ENCODE measurements around the gene SH3RF3. TPM values are rescaled to one million over a fixed set of nuclear protein-coding genes. Genes with fewer than 3 reads are reported as not detected.
A peak's percentile ranks its signal among the peaks of the same experiment; 100 is the strongest.
"Not testable (repeated sequence)": the region's sequence is repeated elsewhere in the genome, so short reads cannot be mapped to it uniquely, and the experiment has no call there.

The SH3RF3 gene
- total RNA-seq, 2 donors from 2014 or later = 1.5 to 1.8 TPM

DNA sequence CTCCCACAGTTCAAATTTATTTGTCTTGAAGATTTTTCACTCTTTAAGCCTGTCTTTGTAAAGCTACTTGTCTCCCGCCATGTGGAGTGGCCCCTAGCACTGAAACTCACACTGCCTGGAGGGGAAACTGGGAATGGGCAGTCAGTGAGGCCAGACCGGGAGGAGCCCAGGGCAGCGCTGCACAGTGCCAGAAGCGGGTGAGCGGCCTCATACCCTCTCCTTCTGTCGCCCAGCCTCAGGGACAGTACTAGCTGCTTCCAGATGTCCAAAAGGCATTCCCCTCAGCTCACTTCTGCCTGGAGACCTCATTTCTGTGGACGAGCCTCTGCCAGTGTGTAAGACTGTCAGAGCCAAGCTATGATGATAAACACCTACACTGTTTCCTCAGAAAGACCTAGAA, 404.8 kb downstream of the SH3RF3 start:
- H3K27ac Mint-ChIP-seq = no peak overlapping the region

DNA sequence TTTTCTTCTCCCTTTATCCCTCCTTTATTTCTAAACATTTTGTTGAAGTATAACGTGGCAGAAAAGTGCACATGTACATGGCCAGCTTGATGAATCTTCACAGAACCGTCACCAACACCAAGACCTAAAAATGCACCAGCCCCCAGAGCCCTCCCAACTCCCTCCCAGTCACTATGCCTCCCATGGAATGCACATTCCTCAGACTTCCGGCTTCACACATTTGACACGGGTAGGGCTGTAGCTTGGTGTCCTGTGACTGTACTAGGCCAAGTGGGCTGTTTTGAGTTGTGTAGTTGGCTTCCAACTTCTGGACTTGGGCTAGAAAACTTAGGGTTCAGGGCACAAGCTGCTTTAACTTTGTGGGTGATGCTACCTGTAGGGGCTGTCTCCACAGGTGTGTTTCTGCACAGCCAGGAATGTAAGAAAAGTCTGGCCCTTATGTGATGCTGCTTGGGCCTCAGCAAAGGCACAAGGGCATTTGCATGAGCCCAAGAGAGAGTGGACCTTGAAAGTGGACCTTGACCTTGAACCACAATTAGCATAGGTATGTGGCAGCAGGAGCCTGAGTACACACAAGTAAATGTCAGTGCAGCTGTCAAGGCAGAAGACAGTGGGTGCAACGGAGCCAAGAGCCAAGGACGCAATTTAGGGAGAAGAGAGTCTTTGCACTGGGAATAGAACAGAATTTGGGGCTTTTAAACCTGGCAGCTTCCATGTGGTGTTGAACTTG, 406.4 kb downstream of the SH3RF3 start:
- no peak for DNase-seq
- H3K9ac ChIP-seq (ENCODE audit: extremely low read depth, low read length, poor library complexity, severe bottlenecking) = no peak overlapping the region
- no peaks in the 10 kb centered on the region for H3K36me3 ChIP-seq (ENCODE audit: control insufficient read depth, insufficient read depth, low read length)
- H3K9me3 ChIP-seq (ENCODE audit: control insufficient read depth, low read length) = no peaks in the 10 kb centered on the region
- H3K27ac ChIP-seq (ENCODE audit: low read depth, low read length) = no peak overlapping the region
- no peaks in the 10 kb centered on the region for H3K4me1 ChIP-seq (ENCODE audit: control insufficient read depth, insufficient read depth, low read length)
- H3K4me3 Mint-ChIP-seq = no peak overlapping the region
- H3K27me3 Mint-ChIP-seq (ENCODE audit: insufficient read depth) = peaks cover 3% of the 10 kb centered on the region
- peaks cover 21% of the 10 kb centered on the region for H3K9me3 Mint-ChIP-seq
- H3K27ac Mint-ChIP-seq = no peak overlapping the region
- TF ChIP-seq, protein P1, sequence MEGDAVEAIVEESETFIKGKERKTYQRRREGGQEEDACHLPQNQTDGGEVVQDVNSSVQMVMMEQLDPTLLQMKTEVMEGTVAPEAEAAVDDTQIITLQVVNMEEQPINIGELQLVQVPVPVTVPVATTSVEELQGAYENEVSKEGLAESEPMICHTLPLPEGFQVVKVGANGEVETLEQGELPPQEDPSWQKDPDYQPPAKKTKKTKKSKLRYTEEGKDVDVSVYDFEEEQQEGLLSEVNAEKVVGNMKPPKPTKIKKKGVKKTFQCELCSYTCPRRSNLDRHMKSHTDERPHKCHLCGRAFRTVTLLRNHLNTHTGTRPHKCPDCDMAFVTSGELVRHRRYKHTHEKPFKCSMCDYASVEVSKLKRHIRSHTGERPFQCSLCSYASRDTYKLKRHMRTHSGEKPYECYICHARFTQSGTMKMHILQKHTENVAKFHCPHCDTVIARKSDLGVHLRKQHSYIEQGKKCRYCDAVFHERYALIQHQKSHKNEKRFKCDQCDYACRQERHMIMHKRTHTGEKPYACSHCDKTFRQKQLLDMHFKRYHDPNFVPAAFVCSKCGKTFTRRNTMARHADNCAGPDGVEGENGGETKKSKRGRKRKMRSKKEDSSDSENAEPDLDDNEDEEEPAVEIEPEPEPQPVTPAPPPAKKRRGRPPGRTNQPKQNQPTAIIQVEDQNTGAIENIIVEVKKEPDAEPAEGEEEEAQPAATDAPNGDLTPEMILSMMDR (conservative IDR thresholded peaks at IDR 0.05) = no peak
- H3K36me3 Mint-ChIP-seq (ENCODE audit: low read depth) = peaks cover 10% of the 10 kb centered on the region
- no peak overlapping the region for H3K4me3 ChIP-seq (ENCODE audit: low read length)
- 92 to 95% methylated on average over 4 to 6 of the region's 6 CpGs for WGBS, 2 experiments (ENCODE audit: insufficient coverage in 1 of 2, insufficient read length in 1 of 2)
- no peaks in the 10 kb centered on the region for H3K27me3 ChIP-seq (ENCODE audit: control insufficient read depth, insufficient read depth, low read length, poor library complexity, severe bottlenecking)
- peaks cover 8% of the 10 kb centered on the region for H3K4me1 Mint-ChIP-seq

More for the DNA sequence above, 404.8 kb downstream of the SH3RF3 start:
- peaks cover 7% of the 10 kb centered on the region for H3K36me3 Mint-ChIP-seq (ENCODE audit: low read depth)
- Histone ChIP-seq H3K27ac (ENCODE audit: low read depth, low read length) (no peak overlapping the region), H3K27me3 (ENCODE audit: control insufficient read depth, insufficient read depth, low read length, poor library complexity, severe bottlenecking) (no peaks in the 10 kb centered on the region), H3K4me3 (ENCODE audit: low read length) (no peak overlapping the region), H3K9me3 (ENCODE audit: control insufficient read depth, low read length) (no peaks in the 10 kb centered on the region), H3K4me1 (ENCODE audit: control insufficient read depth, insufficient read depth, low read length) (no peaks in the 10 kb centered on the region), H3K9ac (ENCODE audit: extremely low read depth, low read length, poor library complexity, severe bottlenecking) (no peak overlapping the region), H3K36me3 (ENCODE audit: control insufficient read depth, insufficient read depth, low read length) (no peaks in the 10 kb centered on the region)
- no peak overlapping the region for H3K4me3 Mint-ChIP-seq
- peaks cover 21% of the 10 kb centered on the region for H3K9me3 Mint-ChIP-seq
- H3K4me1 Mint-ChIP-seq = peaks cover 8% of the 10 kb centered on the region
- DNase-seq = peak; percentile 34
- H3K27me3 Mint-ChIP-seq (ENCODE audit: insufficient read depth) = peaks cover 3% of the 10 kb centered on the region
- WGBS, 2 experiments (ENCODE audit: insufficient coverage in 1 of 2, insufficient read length in 1 of 2) = 92 to 93% methylated on average over 3 to 7 of the region's 7 CpGs
- TF ChIP-seq, protein P1 (conservative IDR thresholded peaks at IDR 0.05) = no peak

DNA sequence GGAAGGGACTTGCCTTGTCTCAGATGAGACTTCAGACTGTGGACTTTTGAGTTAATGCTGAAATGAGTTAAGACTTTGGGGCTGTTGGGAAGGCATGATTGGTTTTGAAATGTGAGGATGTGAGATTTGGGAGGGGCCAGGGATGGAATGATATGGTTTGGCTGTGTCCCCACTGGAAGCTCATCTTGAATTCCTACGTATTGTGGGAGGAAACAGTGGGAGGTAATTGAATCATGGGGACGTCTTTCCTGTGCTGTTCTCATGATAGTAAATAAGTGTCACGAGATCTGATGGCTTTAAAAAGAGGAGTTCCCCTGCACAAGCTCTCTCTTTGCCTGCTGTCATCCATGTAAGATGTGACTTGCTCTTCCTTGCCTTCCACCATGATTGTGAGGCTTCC, 407.6 kb downstream of the SH3RF3 start:
- not testable (repeated sequence) for H3K4me3 Mint-ChIP-seq; H3K36me3 ChIP-seq (ENCODE audit: control insufficient read depth, insufficient read depth, low read length); H3K4me3 ChIP-seq (ENCODE audit: low read length); H3K9ac ChIP-seq (ENCODE audit: extremely low read depth, low read length, poor library complexity, severe bottlenecking); H3K27me3 Mint-ChIP-seq (ENCODE audit: insufficient read depth); DNase-seq; H3K36me3 Mint-ChIP-seq (ENCODE audit: low read depth); H3K9me3 ChIP-seq (ENCODE audit: control insufficient read depth, low read length); H3K4me1 Mint-ChIP-seq; H3K27ac ChIP-seq (ENCODE audit: low read depth, low read length); H3K4me1 ChIP-seq (ENCODE audit: control insufficient read depth, insufficient read depth, low read length); H3K27ac Mint-ChIP-seq; H3K27me3 ChIP-seq (ENCODE audit: control insufficient read depth, insufficient read depth, low read length, poor library complexity, severe bottlenecking)
- 89 to 96% methylated on average over 3 of the region's 3 CpGs for WGBS, 2 experiments (ENCODE audit: insufficient coverage in 1 of 2, insufficient read length in 1 of 2)
- H3K9me3 Mint-ChIP-seq = peaks cover 21% of the 10 kb centered on the region
